ENCODE data around the gene MARK2.

MARK2 gene

Small RNAs within 50 kb of the gene (small RNA-seq; reads per million reads assigned to genes)
- gene AP006289.1 (0 reads per million in 2 experiments), gene RN7SL596P (0 reads per million in 2 experiments), gene RNU6-1306P (0 reads per million in 2 experiments)
